ENCODE data around the gene LDLRAD4.

Gene LDLRAD4

GRCh38 chr18:13232086-13232917, 13.7 kb downstream of the LDLRAD4 start:
- DNase-seq = no peak

GRCh38 chr18:13232971-13233786, 14.6 kb downstream of the LDLRAD4 start:
- no peak for DNase-seq

- DNase-seq = no peak
Measured at GRCh38 chr18:13233787-13234783, 15.5 kb downstream of the LDLRAD4 start.

DNA sequence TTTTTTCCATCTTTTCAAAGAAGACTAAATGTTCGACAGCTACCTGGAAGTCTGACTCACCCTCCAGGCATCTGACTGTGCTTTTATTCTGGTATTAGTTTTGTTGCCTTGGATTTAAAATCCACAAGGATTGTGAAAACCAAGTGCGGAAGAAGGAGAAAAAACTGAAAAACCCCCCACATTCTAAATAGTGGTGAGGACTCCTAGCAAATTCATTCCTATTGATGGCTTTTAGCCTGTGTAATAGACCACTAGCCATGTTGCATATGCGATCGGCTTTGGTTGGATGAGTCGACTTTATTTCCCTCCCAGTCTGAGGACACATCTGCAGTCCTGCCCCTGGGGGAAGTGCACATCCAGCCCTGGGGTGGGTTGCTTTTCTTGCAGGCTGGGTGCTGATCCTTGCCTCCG, 16.9 kb downstream of the LDLRAD4 start:
- DNase-seq = no peak

DNA sequence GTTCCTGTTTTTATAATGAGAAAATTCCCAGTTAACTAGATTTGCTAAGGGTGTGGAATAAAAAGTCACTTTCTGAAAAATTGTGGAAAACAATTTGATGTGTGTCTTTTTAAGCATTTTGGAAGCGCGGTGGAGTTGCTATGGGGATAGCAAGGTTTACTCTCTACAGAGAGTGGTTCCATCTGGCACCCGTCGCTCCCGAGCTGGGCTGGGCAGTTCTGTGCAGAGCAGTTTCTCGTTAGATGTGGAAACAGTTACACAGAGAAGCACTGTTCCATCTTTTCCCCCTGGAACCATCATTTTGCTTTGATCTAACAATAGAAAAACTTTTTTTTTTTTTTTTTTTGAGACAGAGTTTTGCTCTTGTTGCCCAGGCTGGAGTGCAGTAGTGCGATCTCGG, 17.4 kb downstream of the LDLRAD4 start:
- DNase-seq = no peak

DNA sequence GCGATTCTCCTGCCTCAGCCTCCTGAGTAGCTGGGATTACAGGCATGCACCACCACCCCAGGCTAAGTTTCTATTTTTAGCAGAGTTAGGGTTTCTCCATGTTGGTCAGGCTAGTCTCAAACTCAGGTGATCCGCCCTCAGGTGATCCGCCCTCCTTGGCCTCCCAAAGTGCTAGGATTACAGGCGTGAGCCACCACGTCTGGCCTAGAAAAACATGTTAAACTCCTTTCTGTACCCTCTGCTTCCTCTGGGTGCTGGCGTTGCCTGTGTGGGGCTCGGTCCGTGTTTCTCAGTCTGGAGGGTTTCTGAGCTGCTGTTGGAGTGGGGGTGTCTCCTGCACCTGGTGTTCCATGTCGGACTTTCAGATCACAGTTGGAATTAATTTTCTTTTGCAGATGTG, 17.9 kb downstream of the LDLRAD4 start:
- DNase-seq = no peak

GRCh38 chr18:13237073-13237472, 18.5 kb downstream of the LDLRAD4 start:
- no peak for DNase-seq

DNA sequence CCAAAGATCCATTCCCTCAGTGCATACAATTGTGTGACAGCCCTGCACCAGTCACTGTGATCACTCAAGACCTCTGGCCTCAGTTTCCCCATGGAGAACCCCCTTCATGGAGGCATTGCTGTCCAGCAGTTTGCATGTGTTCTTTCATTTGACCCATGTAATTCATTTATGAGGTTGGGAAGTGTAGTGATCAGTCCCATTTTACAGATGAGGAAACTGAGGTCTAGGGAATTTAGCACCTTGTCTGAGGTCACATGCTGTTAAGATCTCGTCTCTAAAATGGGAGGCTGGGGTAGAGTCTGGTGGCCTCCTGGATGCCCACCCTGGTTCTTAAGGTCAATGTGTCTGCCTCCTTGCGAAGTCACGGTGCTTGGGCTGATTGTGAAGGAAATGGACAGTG, 19.1 kb downstream of the LDLRAD4 start:
- no peak for DNase-seq

DNA sequence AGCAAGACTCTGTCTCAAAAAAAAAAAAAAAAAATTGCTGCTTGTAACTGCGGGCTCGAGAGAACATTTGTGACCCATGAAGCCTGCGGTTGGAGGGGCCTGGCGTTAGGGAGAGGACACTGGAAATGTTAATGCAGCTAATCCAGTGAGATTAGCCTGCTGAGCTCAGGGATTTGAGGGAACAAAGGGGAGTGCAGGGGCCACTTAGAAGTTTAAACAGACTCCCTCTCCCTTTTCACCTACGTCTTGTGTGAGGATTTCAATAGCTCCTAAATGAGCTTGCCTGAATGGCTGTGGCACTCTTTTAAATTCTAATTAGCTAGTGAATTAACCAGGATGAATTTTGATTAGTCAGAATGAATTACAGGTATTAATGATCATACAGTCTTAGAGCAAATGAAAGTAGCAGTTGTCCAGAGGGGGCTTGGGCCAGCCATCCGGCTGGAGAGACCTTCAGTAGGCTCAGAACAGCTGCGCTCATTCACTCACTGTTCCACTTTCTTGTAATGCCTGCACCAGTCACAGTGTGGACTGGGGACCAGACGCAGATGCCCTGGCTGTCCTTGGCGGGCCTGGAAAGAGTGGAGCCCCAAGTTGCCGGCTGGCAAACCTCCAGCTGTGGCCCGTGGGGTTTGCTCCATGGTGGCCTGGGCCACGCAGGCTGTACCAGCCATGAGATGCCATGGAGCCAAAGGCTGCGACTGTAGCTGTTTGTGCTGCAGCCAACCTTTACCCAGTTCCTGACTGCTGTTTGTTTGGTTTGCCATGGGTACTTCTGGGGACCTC, 20.8 kb downstream of the LDLRAD4 start:
- DNase-seq = no peak

DNA sequence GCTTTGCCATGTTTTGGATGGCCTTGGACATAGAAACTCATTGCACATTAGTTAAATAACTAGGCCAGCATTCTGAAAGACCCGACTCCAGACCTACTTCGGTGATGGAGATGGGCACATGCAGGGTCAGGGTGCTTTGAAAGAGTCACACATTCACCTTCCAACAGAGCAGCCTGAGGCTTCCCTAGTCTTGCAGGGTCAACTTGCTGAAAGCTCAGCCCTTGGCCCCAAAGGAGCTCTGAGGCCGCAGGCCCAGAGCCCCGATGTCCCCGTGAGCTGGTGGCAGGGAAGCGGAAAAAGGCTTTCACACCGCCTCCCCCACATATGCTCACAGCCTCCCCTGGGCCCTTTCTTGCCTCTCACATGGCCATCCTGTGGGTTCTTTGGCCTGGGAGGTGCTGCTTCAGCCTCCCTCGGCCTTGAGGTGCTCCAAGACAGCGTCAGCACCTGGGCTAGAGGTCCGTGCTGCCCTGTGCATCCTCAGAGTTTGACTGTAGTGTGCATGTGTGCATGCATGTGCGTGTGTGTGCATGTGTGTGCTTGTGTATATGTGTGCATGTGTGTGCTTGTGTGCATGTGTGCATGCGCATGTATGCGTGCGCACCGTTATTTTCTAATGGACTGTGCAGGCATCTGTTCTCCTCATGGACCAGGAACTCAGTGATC, 21.6 kb downstream of the LDLRAD4 start:
- DNase-seq = no peak

DNA sequence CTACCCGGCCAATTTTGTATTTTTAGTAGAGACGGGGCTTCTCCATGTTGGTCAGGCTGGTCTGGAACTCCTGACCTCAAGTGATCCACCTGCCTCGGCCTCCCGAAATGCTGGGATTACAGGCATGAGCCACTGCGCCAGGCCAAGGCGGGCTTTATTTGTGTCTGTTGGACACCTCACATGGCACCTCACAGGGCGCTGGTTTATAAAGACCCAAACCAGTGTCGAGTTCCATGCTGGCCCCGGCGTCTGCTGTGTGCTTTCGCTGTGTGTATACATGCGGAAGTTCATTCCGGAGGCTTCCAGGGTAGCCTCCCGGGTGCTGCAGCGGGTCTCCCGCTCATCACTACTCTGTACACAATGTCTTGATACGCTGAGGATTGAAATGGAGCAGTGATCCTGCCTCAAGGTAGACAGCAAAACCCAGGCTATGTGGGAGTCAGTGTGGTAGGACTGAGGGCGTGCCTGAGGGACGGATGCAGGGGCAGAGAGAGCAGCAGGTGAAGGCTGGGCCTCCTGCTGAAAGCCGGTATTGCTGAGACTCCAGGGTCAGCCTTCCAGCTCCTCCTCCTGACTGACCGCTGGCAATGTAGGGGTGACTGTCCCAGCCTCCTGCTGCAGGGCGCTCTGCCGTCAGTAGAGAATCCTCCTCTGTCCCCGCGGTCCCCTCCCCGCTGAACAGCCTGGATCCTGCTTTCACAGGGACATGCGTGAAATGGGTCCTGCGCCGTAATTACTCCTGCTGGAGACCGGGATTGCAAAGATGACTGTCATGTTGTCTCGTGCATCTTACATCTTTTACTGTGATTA, 22.7 kb downstream of the LDLRAD4 start:
- DNase-seq = no peak

DNA sequence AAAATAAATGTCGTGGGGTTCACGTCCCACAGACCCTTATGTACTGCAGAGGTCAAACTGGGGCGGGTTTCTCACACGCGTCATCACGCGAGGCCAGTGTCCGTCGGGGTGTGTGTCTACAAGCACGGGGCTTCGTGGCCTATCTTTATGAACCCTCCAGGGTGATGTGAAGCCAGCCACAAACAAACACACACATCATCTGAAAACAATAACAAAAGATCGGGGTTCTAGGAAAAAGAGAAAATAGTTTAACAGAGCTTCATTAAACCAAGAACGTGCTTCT, 23.3 kb downstream of the LDLRAD4 start:
- DNase-seq = no peak

DNA sequence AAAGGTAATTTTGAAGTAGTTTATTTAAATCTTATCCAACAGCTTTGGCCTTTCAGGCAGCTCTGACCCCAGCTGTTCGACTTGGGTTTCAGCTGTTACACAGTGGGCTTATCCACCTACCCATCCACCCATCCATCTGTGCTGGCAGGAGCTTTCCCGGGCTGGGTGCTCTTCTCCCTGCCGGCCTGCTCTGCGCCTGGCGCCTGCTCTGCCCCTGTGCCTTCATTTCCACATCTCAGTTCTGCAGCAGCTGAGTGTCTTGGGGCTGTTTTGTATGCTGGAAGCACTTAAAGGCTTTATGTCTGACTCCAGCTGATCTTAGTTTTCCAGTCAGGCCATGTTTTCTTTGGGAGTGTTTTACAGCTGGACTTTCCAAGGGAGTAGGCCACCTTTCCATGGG, 24.2 kb downstream of the LDLRAD4 start:
- no peak for DNase-seq

DNA sequence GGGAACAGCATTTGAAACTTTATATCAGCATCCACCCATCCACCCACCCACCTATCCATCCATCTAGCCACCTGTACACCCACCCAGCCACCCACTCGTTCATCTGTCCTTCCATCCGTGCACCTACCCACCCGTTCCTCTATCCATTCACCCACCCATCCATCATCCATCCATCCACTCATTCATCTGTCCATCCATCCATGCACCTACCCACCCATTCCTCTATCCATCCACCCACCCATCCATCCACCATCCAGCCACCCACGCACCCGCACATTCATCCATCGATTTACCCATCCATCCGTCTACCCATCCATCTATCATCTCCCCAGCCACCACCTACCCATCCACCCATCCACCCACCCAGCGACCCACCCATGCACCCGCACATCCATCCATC, 24.8 kb downstream of the LDLRAD4 start:
- DNase-seq = no peak

GRCh38 chr18:13244135-13244534, 25.6 kb downstream of the LDLRAD4 start:
- DNase-seq = no peak

GRCh38 chr18:13245481-13246000, 27.0 kb downstream of the LDLRAD4 start:
- no peak for DNase-seq

GRCh38 chr18:13246121-13246520, 27.6 kb downstream of the LDLRAD4 start:
- DNase-seq = no peak

GRCh38 chr18:13246591-13246990, 28.0 kb downstream of the LDLRAD4 start:
- DNase-seq = no peak

GRCh38 chr18:13247506-13247905, 28.9 kb downstream of the LDLRAD4 start:
- no peak for DNase-seq

DNA sequence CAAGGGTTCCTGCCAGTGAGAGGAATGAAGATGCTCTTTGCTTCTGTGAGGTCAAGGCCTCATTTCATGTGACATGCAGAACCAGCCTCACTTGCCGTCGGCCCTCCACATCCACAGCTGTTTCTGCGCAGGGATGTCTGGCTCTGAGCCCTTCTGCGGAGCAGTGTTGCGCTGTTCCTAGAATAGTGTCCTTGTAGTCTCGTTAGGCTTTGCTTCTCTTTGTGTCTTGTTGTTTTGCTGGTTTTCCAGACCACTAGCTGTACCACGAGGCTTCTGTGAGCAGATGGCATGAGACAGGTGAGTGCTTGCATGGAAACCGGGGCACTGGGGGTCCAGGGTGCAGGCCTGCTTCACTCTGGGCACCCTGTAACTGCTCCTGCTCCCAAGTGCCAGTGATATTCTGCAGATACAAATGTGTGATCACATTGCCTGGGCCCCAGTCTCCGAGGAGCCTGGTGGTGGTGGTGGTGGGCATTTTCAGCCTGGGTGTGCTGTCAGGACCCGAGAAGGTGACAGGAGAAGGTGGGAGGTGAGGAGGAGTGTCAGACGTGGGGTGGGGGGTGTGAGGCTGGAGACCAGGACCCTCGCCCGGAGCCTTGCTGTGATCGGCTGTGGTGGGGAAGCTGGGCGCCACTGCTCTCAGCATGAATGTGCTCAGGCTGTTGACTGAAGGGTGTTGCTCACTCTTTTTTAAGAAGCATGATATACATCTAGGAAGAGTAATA, 34.3 kb downstream of the LDLRAD4 start:
- no peak for DNase-seq
